ENCODE data around the gene SUPT6H.

Gene SUPT6H

GRCh38 chr17:28661635-28662526, at the start of gene SUPT6H, which contains the start of gene SDF2:
TSS of gene SUPT6H (plus strand) at chr17:28662205. CDS start at chr17:28673402, 11,197 bp downstream.
TSS of gene SDF2 (minus strand) at chr17:28661906. CDS start at chr17:28661876, 30 bp downstream.
- DNase-seq: peak; percentile 93

- DNase-seq: no peak
Observed at GRCh38 chr17:28612531-28612930, 49.5 kb upstream of the SUPT6H start.

GRCh38 chr17:28612936-28613872, 48.8 kb upstream of the SUPT6H start:
- DNase-seq: peak; percentile 59

- no peak for DNase-seq
Observed at GRCh38 chr17:28613931-28614381, 48.0 kb upstream of the SUPT6H start, which contains the start of gene RSKR. TSS of gene RSKR (minus strand) at chr17:28614185. CDS start at chr17:28614161, 24 bp downstream.

GRCh38 chr17:28615260-28615940, 46.6 kb upstream of the SUPT6H start:
- DNase-seq: no peak

- no peak for DNase-seq
Observed at GRCh38 chr17:28616281-28616680, 45.7 kb upstream of the SUPT6H start.

GRCh38 chr17:28618464-28618863, 43.5 kb upstream of the SUPT6H start:
- DNase-seq: no peak

GRCh38 chr17:28620010-28620409, 42.0 kb upstream of the SUPT6H start:
- no peak for DNase-seq

- no peak for DNase-seq
Observed at GRCh38 chr17:28622186-28622585, 39.8 kb upstream of the SUPT6H start.

GRCh38 chr17:28623696-28624095, 38.3 kb upstream of the SUPT6H start:
- DNase-seq: no peak

GRCh38 chr17:28624148-28624547, 37.9 kb upstream of the SUPT6H start:
- DNase-seq: no peak

- DNase-seq: no peak
Observed at GRCh38 chr17:28626818-28627217, 35.2 kb upstream of the SUPT6H start.

GRCh38 chr17:28634206-28634865, 27.7 kb upstream of the SUPT6H start:
- DNase-seq: no peak

- no peak for DNase-seq
Observed at GRCh38 chr17:28635506-28635905, 26.5 kb upstream of the SUPT6H start.

- DNase-seq: no peak
Observed at GRCh38 chr17:28641579-28641978, 20.4 kb upstream of the SUPT6H start.

GRCh38 chr17:28643983-28644786, 17.8 kb upstream of the SUPT6H start:
- DNase-seq: peak; percentile 19

GRCh38 chr17:28644787-28645575, 17.0 kb upstream of the SUPT6H start, which contains the start of gene BLTP2:
TSS of gene BLTP2 (minus strand) at chr17:28645158. CDS start at chr17:28645056, 102 bp downstream.
- peak; percentile 96 for DNase-seq

- no peak for DNase-seq
Observed at GRCh38 chr17:28645576-28645939, 16.4 kb upstream of the SUPT6H start.

GRCh38 chr17:28646039-28646754, 15.8 kb upstream of the SUPT6H start:
- peak; percentile 4 for DNase-seq
